PC-3 (cell line): ENCODE measurements around the gene TUBB4A. TPM values are rescaled to one million over a fixed set of nuclear protein-coding genes. Genes with fewer than 3 reads are reported as not detected.

Experiments
- ATAC-seq: fragments of 200-7000 bp; cut with Tn5 transposase; 2 replicates; pipeline ENCODE4 v1.9.1; 2020; ENCODE audit warnings: mild to moderate bottlenecking, moderate library complexity
- BruUV-seq: library from RNA; stranded (reverse); fragments of 400-500 nt; replicated peaks from 2 replicates; lab custom pipeline; 2021; lab: Mats Ljungman, UMichigan
- CTCF ChIA-PET: fragments of 300-600 bp; sonication (Branson Sonifier 250); formaldehyde crosslinking; loops from one replicate; lab custom pipeline; 2022; ENCODE audit warnings: antibody characterized with exemption; lab: Charles Lee
- POLR2A ChIA-PET: fragments of 300-600 bp; sonication (Branson Sonifier 250); formaldehyde crosslinking; loops from one replicate; lab custom pipeline; 2022; ENCODE audit warnings: antibody characterized with exemption; ENCODE audit not compliant: unreplicated experiment; lab: Charles Lee
- DNase-seq: peaks from one replicate; pipeline ENCODE4 v3.0.0-alpha.2; 2015
- H2AFZ ChIP-seq: fragments of 300-600 bp; sonication (generic); 2 replicates; pipeline ENCODE4 v1.6.0; 2016; ENCODE audit warnings: antibody characterized with exemption, low read length
- H3F3A ChIP-seq: fragments of 300-600 bp; sonication (generic); one replicate; pipeline ENCODE4 v1.6.0; 2017; ENCODE audit warnings: antibody characterized with exemption, low read length, control low read depth, mild to moderate bottlenecking; ENCODE audit not compliant: unreplicated experiment
- H3K27ac ChIP-seq: fragments of 300-600 bp; sonication (generic); 2 replicates; pipeline ENCODE4 v1.5.1; 2016; ENCODE audit warnings: mild to moderate bottlenecking, low read length
- H3K27me3 ChIP-seq: fragments of 300-600 bp; sonication (generic); 2 replicates; pipeline ENCODE4 v1.6.1; 2016; ENCODE audit warnings: low read length, mixed read lengths
- H3K36me3 ChIP-seq: fragments of 300-600 bp; sonication (generic); 2 replicates; pipeline ENCODE4 v1.6.1; 2016; ENCODE audit warnings: low read depth, mixed run types, low read length, mixed read lengths
- H3K4me1 ChIP-seq: fragments of 300-600 bp; sonication (generic); 2 replicates; pipeline ENCODE4 v1.5.1; 2016; ENCODE audit warnings: low read length; ENCODE audit not compliant: insufficient read depth
- H3K4me2 ChIP-seq: fragments of 300-600 bp; sonication (generic); 2 replicates; pipeline ENCODE4 v1.6.0; 2016; ENCODE audit warnings: low read length
- H3K4me3 ChIP-seq: fragments of 300-600 bp; sonication (generic); 2 replicates; pipeline ENCODE4 v1.5.1; 2016; ENCODE audit warnings: mild to moderate bottlenecking, low read length, mixed read lengths
- H3K79me2 ChIP-seq: fragments of 300-600 bp; sonication (generic); 2 replicates; pipeline ENCODE4 v1.6.1; 2017; ENCODE audit warnings: low read length, mixed read lengths
- H3K9ac ChIP-seq: fragments of 300-600 bp; sonication (generic); 2 replicates; pipeline ENCODE4 v1.6.0; 2016; ENCODE audit warnings: mild to moderate bottlenecking, low read length
- H3K9me2 ChIP-seq: fragments of 300-600 bp; sonication (generic); replicated peaks from 2 replicates; pipeline ENCODE4 v1.6.1; 2016; ENCODE audit warnings: mixed run types, low read length, mixed read lengths
- H3K9me3 ChIP-seq: fragments of 300-600 bp; sonication (generic); 2 replicates; pipeline ENCODE4 v1.6.1; 2016; ENCODE audit warnings: low read length, mixed read lengths
- H4K20me1 ChIP-seq: fragments of 300-600 bp; sonication (generic); 2 replicates; pipeline ENCODE4 v1.6.1; 2016; ENCODE audit warnings: low read length, mixed read lengths
- CTCF ChIP-seq: fragments of 300-600 bp; sonication (generic); conservative IDR thresholded peaks from 2 replicates; pipeline ENCODE4 v1.5.1; 2017; ENCODE audit warnings: antibody characterized with exemption, low read depth, mild to moderate bottlenecking, low read length
- EZH2 ChIP-seq: fragments of 300-600 bp; sonication (generic); IDR thresholded peaks from one replicate; pipeline ENCODE4 v1.6.1; 2017; ENCODE audit warnings: antibody characterized with exemption, mild to moderate bottlenecking, low read length; ENCODE audit not compliant: unreplicated experiment
- EZH2phosphoT487 ChIP-seq: fragments of 300-600 bp; sonication (generic); IDR thresholded peaks from 2 replicates; pipeline ENCODE4 v1.6.1; 2018; ENCODE audit warnings: mild to moderate bottlenecking, antibody characterized with exemption, low read length, borderline replicate concordance
- intact Hi-C: fragments of 100-400 bp; cut with micrococcal nuclease; formaldehyde crosslinking; loops from 2 replicates; pipeline ENCODE4 v1.9.0; 2023
- total RNA-seq: library from RNA; depleted of rRNA; stranded (reverse); fragments of >200 nt; gene quantifications from 2 replicates; pipeline ENCODE4 v1.2.3, GENCODE V29; 2014

The TUBB4A gene
- total RNA-seq, 1 experiment from 2014 or later = 4.6 TPM

- CTCF ChIA-PET = no interaction called here
- H3F3A ChIP-seq = no peaks in the 10 kb centered on the region
- no peak for TF ChIP-seq CTCF
- TF ChIP-seq EZH2phosphoT487 = no peak
- no peak for TF ChIP-seq EZH2
- no peak overlapping the region for H3K4me2 ChIP-seq
- intact Hi-C loops = no loop called here
- no peak overlapping the region for H3K27ac ChIP-seq
- no peaks in the 10 kb centered on the region for H3K9me3 ChIP-seq
- no peaks in the 10 kb centered on the region for H3K4me1 ChIP-seq
- H3K9ac ChIP-seq = no peak overlapping the region
- POLR2A ChIA-PET = no interaction called here
- no peaks in the 10 kb centered on the region for H4K20me1 ChIP-seq
- no peak overlapping the region for H3K4me3 ChIP-seq
- BruUV-seq = no TSS peak
- H3K79me2 ChIP-seq = no peaks in the 10 kb centered on the region
- ATAC-seq (no peak), DNase-seq (no peak)
- H3K27me3 ChIP-seq = 0 out of 2 replicates have a peak, but pooled peaks cover 5% of the 10 kb centered on the region
- H2AFZ ChIP-seq = no peak overlapping the region
- no peaks in the 10 kb centered on the region for H3K9me2 ChIP-seq
- H3K36me3 ChIP-seq = no peaks in the 10 kb centered on the region
Measured at GRCh38 chr19:6491802-6492592, 10.1 kb downstream of the TUBB4A start.

GRCh38 chr19:6490134-6490533 is 12.0 kb downstream of the TUBB4A start:
- POLR2A ChIA-PET = no interaction called here
- Histone ChIP-seq H3K9me3 (no peaks in the 10 kb centered on the region), H3K9me2 (no peaks in the 10 kb centered on the region), H2AFZ (no peak overlapping the region), H3K4me1 (no peaks in the 10 kb centered on the region), H3K4me2 (no peak overlapping the region), H4K20me1 (no peaks in the 10 kb centered on the region), H3K4me3 (no peak overlapping the region), H3K27me3 (0 out of 2 replicates have a peak, but pooled peaks cover 5% of the 10 kb centered on the region), H3K36me3 (no peaks in the 10 kb centered on the region), H3F3A (no peaks in the 10 kb centered on the region), H3K9ac (no peak overlapping the region), H3K79me2 (no peaks in the 10 kb centered on the region), H3K27ac (no peak overlapping the region)
- TF ChIP-seq CTCF (no peak), EZH2phosphoT487 (no peak), EZH2 (no peak)
- CTCF ChIA-PET = no interaction called here
- DNase-seq = no peak
- intact Hi-C loops = no loop called here
- BruUV-seq = no TSS peak
- ATAC-seq = no peak
